Measurements from ENCODE around the gene ADAMTS20.

DNA sequence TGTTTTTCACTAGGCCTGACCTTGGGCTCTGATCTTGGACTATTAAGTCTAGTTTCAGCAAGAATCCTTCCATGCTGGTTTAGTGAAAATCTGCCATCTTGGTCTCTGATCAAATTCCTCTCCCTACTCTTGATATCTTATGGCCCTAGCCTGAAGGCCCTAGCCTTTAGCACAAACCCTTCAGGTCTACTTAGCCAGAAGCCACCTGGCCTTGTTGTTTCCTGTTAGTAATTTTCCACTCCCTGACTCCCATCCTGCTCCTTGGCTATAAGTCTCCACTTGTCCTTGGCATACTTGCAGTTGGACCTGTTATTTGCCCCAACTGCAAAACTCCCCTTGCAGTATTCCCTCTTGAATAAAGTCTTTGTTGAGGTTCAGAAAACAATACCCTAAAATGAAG, 241.4 kb downstream of the ADAMTS20 start:
- TF ChIP-seq CTCF (IDR thresholded peaks at IDR 0.05; ENCODE audit: low read depth, low read length) (no peak), MAX (IDR thresholded peaks at IDR 0.05; ENCODE audit: low read depth, low read length) (no peak)
